Activated T-cell treated with anti-CD3 and anti-CD28 coated beads, Interleukin-2, amount 50 U/mL, for 72 hours (primary cell): ENCODE measurements around the gene ACSS1. TPM values are rescaled to one million over a fixed set of nuclear protein-coding genes. Genes with fewer than 3 reads are reported as not detected.

ENCODE experiments used
- ATAC-seq, 2 donors: fragments of 150-1000 bp; cut with Tn5 transposase; replicated peaks in 1 of 2; 2 replicates each; pipeline ENCODE4 v1.10.0; 2021; ENCODE audit warnings: moderate library complexity in 2 of 2, mild to moderate bottlenecking in 1 of 2
- DNase-seq, 2 donors: peaks; one replicate each; pipeline ENCODE4 v3.0.0; 2021 to 2022; ENCODE audit warnings: mixed read lengths in 1 of 2
- H3K27ac Mint-ChIP-seq: one replicate; pipeline ENCODE4 v1.8.0; 2022; ENCODE audit warnings: mild to moderate bottlenecking, moderate library complexity, mixed read lengths
- H3K27me3 Mint-ChIP-seq: one replicate; pipeline ENCODE4 v1.8.0; 2022; ENCODE audit warnings: low read depth, mixed read lengths
- H3K36me3 Mint-ChIP-seq, 2 donors: one replicate each; pipeline ENCODE4 v1.8.0; 2022; ENCODE audit warnings: mixed read lengths in 2 of 2, mild to moderate bottlenecking in 1 of 2; ENCODE audit not compliant: insufficient read depth in 2 of 2
- H3K4me1 Mint-ChIP-seq: one replicate; pipeline ENCODE4 v1.8.0; 2022; ENCODE audit warnings: low read depth, mixed read lengths
- H3K4me3 Mint-ChIP-seq, 2 donors: one replicate each; pipeline ENCODE4 v1.8.0; 2022; ENCODE audit warnings: mild to moderate bottlenecking in 2 of 2, mixed read lengths in 2 of 2, moderate library complexity in 2 of 2
- H3K9me3 Mint-ChIP-seq, 2 donors: one replicate each; pipeline ENCODE4 v1.8.0; 2022; ENCODE audit warnings: mixed read lengths in 2 of 2
- total RNA-seq, 2 donors: library from RNA; stranded (reverse); gene quantifications; one replicate each; pipeline ENCODE4 v1.2.3, GENCODE V29; 2022

ACSS1 gene
- 10 to 100 TPM; 18.2 to 23.8 TPM for total RNA-seq

GRCh38 chr20:25058051-25058846 is at the start of gene ACSS1:
ACSS1 (minus strand) TSS chr20:25058139; CDS start chr20:25058102, 37 bp downstream.
- DNase-seq (peak; percentile 75 to 79), ATAC-seq (peak; percentile 68 to 72)
- Mint-ChIP-seq H3K27ac (no peak within 1 kb of the TSS), H3K4me3 (peak within 1 kb of the TSS; percentile 83 to 85), H3K36me3 (peaks cover 0 to 1% of the 10 kb centered on the region in 2 donors), H3K9me3 (no peaks in the 10 kb centered on the region), H3K4me1 (peaks cover 56% of the 10 kb centered on the region), H3K27me3 (peaks cover 8% of the 10 kb centered on the region)

GRCh38 chr20:25103526-25103925 is 45.6 kb upstream of the ACSS1 start:
- no peaks in the 10 kb centered on the region for H3K9me3 Mint-ChIP-seq

GRCh38 chr20:25100914-25101313 is 43.0 kb upstream of the ACSS1 start:
- Mint-ChIP-seq H3K9me3 (no peaks in the 10 kb centered on the region), H3K4me3 (no peak overlapping the region), H3K27me3 (peaks cover under 1% of the 10 kb centered on the region), H3K4me1 (peaks cover 13% of the 10 kb centered on the region), H3K27ac (no peak overlapping the region), H3K36me3 (no peaks in the 10 kb centered on the region)
- DNase-seq (no peak), ATAC-seq (no peak)

More at GRCh38 chr20:25103526-25103925, 45.6 kb upstream of the ACSS1 start:
- Mint-ChIP-seq H3K27ac (no peak overlapping the region), H3K4me3 (no peak overlapping the region), H3K36me3 (no peaks in the 10 kb centered on the region), H3K4me1 (peaks cover 13% of the 10 kb centered on the region), H3K27me3 (peaks cover 26% of the 10 kb centered on the region)
- ATAC-seq: no peak
- DNase-seq: no peak

GRCh38 chr20:25099601-25100140 is 41.7 kb upstream of the ACSS1 start:
- no peaks in the 10 kb centered on the region for H3K9me3 Mint-ChIP-seq
- no peak for ATAC-seq
- H3K27me3 Mint-ChIP-seq: no peaks in the 10 kb centered on the region
- no peak overlapping the region for H3K27ac Mint-ChIP-seq
- no peaks in the 10 kb centered on the region for H3K36me3 Mint-ChIP-seq
- peaks cover 13% of the 10 kb centered on the region for H3K4me1 Mint-ChIP-seq
- no peak overlapping the region for H3K4me3 Mint-ChIP-seq
- no peak for DNase-seq

GRCh38 chr20:25097498-25097897 is 39.6 kb upstream of the ACSS1 start:
- Mint-ChIP-seq H3K27ac (no peak overlapping the region), H3K4me3 (no peak overlapping the region), H3K4me1 (peaks cover 13% of the 10 kb centered on the region), H3K9me3 (no peaks in the 10 kb centered on the region), H3K27me3 (no peaks in the 10 kb centered on the region), H3K36me3 (no peaks in the 10 kb centered on the region)
- DNase-seq (no peak), ATAC-seq (no peak)

GRCh38 chr20:25090492-25091429 is 32.8 kb upstream of the ACSS1 start:
- Mint-ChIP-seq H3K4me3 (peak overlapping the region; percentile 31 to 46), H3K36me3 (no peaks in the 10 kb centered on the region), H3K27me3 (peaks cover 7% of the 10 kb centered on the region), H3K27ac (no peak overlapping the region), H3K4me1 (peaks cover 34% of the 10 kb centered on the region), H3K9me3 (no peaks in the 10 kb centered on the region)
- DNase-seq: peak; percentile 67 to 70
- peak; percentile 98 to 99 for ATAC-seq

- Mint-ChIP-seq H3K4me3 (no peak overlapping the region), H3K36me3 (no peaks in the 10 kb centered on the region), H3K9me3 (no peaks in the 10 kb centered on the region), H3K27ac (no peak overlapping the region), H3K4me1 (peaks cover 36% of the 10 kb centered on the region), H3K27me3 (peaks cover 18% of the 10 kb centered on the region)
- ATAC-seq (no peak), DNase-seq (no peak)
Measured at GRCh38 chr20:25089662-25090061, 31.7 kb upstream of the ACSS1 start.

GRCh38 chr20:25089096-25089495 is 31.2 kb upstream of the ACSS1 start:
- Mint-ChIP-seq H3K4me3 (no peak overlapping the region), H3K9me3 (no peaks in the 10 kb centered on the region), H3K27ac (no peak overlapping the region), H3K4me1 (peaks cover 42% of the 10 kb centered on the region), H3K27me3 (peaks cover 24% of the 10 kb centered on the region), H3K36me3 (no peaks in the 10 kb centered on the region)
- ATAC-seq: no peak
- no peak for DNase-seq

- Mint-ChIP-seq H3K9me3 (no peaks in the 10 kb centered on the region), H3K4me1 (peaks cover 50% of the 10 kb centered on the region), H3K27me3 (peaks cover 32% of the 10 kb centered on the region), H3K27ac (no peak overlapping the region), H3K36me3 (no peaks in the 10 kb centered on the region), H3K4me3 (no peak overlapping the region)
- ATAC-seq: no peak
- DNase-seq: no peak
Measured at GRCh38 chr20:25088267-25088666, 30.3 kb upstream of the ACSS1 start.

GRCh38 chr20:25087186-25087929 is 29.4 kb upstream of the ACSS1 start:
- Mint-ChIP-seq H3K36me3 (no peaks in the 10 kb centered on the region), H3K4me1 (peaks cover 56% of the 10 kb centered on the region), H3K9me3 (no peaks in the 10 kb centered on the region), H3K4me3 (no peak overlapping the region), H3K27me3 (peaks cover 40% of the 10 kb centered on the region), H3K27ac (no peak overlapping the region)
- ATAC-seq (no peak), DNase-seq (no peak)

GRCh38 chr20:25085756-25086495 is 28.0 kb upstream of the ACSS1 start:
- Mint-ChIP-seq H3K27ac (no peak overlapping the region), H3K4me3 (no peak overlapping the region), H3K36me3 (no peaks in the 10 kb centered on the region), H3K27me3 (peaks cover 48% of the 10 kb centered on the region), H3K9me3 (no peaks in the 10 kb centered on the region), H3K4me1 (peaks cover 49% of the 10 kb centered on the region)
- DNase-seq (no peak), ATAC-seq (no peak)

- DNase-seq (peak in 1 of 2 donors; percentile 7), ATAC-seq (peak; percentile 20)
- peak overlapping the region; percentile 80 to 82 for H3K4me3 Mint-ChIP-seq
- H3K9me3 Mint-ChIP-seq: no peaks in the 10 kb centered on the region
- no peak overlapping the region for H3K27ac Mint-ChIP-seq
- H3K36me3 Mint-ChIP-seq: no peaks in the 10 kb centered on the region
- peaks cover 39% of the 10 kb centered on the region for H3K4me1 Mint-ChIP-seq
- peaks cover 60% of the 10 kb centered on the region for H3K27me3 Mint-ChIP-seq
Measured at GRCh38 chr20:25084626-25085187, 26.8 kb upstream of the ACSS1 start.
